Natural killer cell (primary cell): ENCODE measurements around the gene AIMP2. TPM values are rescaled to one million over a fixed set of nuclear protein-coding genes. Genes with fewer than 3 reads are reported as not detected.
A peak's percentile ranks its signal among the peaks of the same experiment; 100 is the strongest.

Experiments used
- ATAC-seq, 3 donors: fragments of 150-1000 bp in 2 of 3; fragments of 200-7000 bp in 1 of 3; cut with Tn5 transposase; 1 replicate in 1 of 3; 2 replicates in 2 of 3; pipeline ENCODE4 v1.10.0; 2021; ENCODE audit warnings: mild to moderate bottlenecking in 2 of 3, moderate library complexity in 2 of 3
- DNase-seq, 2 donors: peaks; one replicate each; pipeline versions ENCODE4 v3.0.0 to v3.0.0-alpha.2; 2013 to 2021; ENCODE audit warnings: mixed read lengths in 1 of 2
- H3K27ac ChIP-seq: one replicate; pipeline ENCODE4 v1.5.1; 2013; ENCODE audit warnings: mild to moderate bottlenecking, low read length
- H3K27me3 ChIP-seq: one replicate; pipeline ENCODE4 v1.6.1; 2013; ENCODE audit warnings: low read length; ENCODE audit not compliant: control insufficient read depth, insufficient read depth
- H3K36me3 ChIP-seq: one replicate; pipeline ENCODE4 v1.6.1; 2013; ENCODE audit warnings: low read length; ENCODE audit not compliant: control insufficient read depth, insufficient read depth
- H3K4me1 ChIP-seq: one replicate; pipeline ENCODE4 v1.6.1; 2013; ENCODE audit warnings: low read length; ENCODE audit not compliant: control insufficient read depth, insufficient read depth
- H3K4me3 ChIP-seq: one replicate; pipeline ENCODE4 v1.5.1; 2013; ENCODE audit warnings: low read length
- H3K9me3 ChIP-seq: one replicate; pipeline ENCODE4 v1.6.1; 2013; ENCODE audit warnings: low read length; ENCODE audit not compliant: control insufficient read depth, insufficient read depth
- H3K27ac Mint-ChIP-seq, 2 donors: one replicate each; pipeline ENCODE4 v1.8.0; 2022; ENCODE audit warnings: mild to moderate bottlenecking in 2 of 2, mixed read lengths in 2 of 2, moderate library complexity in 1 of 2
- H3K27me3 Mint-ChIP-seq, 2 donors: one replicate each; pipeline ENCODE4 v1.8.0; 2022; ENCODE audit warnings: low read depth in 2 of 2, mixed read lengths in 2 of 2
- H3K36me3 Mint-ChIP-seq: one replicate; pipeline ENCODE4 v1.8.0; 2022; ENCODE audit warnings: mixed read lengths
- H3K4me1 Mint-ChIP-seq, 2 donors: one replicate each; pipeline ENCODE4 v1.8.0; 2022; ENCODE audit warnings: mixed read lengths in 2 of 2
- H3K4me3 Mint-ChIP-seq: one replicate; pipeline ENCODE4 v1.8.0; 2022; ENCODE audit warnings: mild to moderate bottlenecking, moderate library complexity, mixed read lengths
- H3K9me3 Mint-ChIP-seq, 2 donors: one replicate each; pipeline ENCODE4 v1.8.0; 2022; ENCODE audit warnings: mixed read lengths in 2 of 2
- CTCF ChIP-seq: fragments of 200-600 bp; IDR thresholded peaks from one replicate; pipeline ENCODE4 v1.8.0; 2022; ENCODE audit warnings: antibody characterized with exemption
- WGBS: methylation state at CpG from one replicate; pipeline ENCODE4 v1.1.7; 2013; ENCODE audit warnings: missing lambda C conversion rate; ENCODE audit not compliant: insufficient coverage; 5-methylcytosine and 5-hydroxymethylcytosine counted together
- intact Hi-C: fragments of 100-400 bp; cut with micrococcal nuclease; formaldehyde crosslinking; loops from one replicate; pipeline ENCODE4 v1.14.2; 2022
- total RNA-seq, 4 donors: library from RNA; stranded (reverse); fragments of 120-200 nt in 1 of 4; gene quantifications; one replicate each; pipeline versions ENCODE4 v1.2.3 to v1.2.4, GENCODE V29; 2013 to 2022

Gene AIMP2
- total RNA-seq, 3 donors from 2014 or later (not counting 1 experiment from before 2014, with no cell fraction given) = 7.2 to 11.1 (median 8.1) TPM

- intact Hi-C loops = no loop called here
- Histone ChIP-seq H3K4me1 (peaks cover 14% of the 10 kb centered on the region), H3K36me3 (peaks cover 13% of the 10 kb centered on the region), H3K27me3 (no peaks in the 10 kb centered on the region), H3K9me3 (no peaks in the 10 kb centered on the region), H3K4me3 (no peak overlapping the region), H3K27ac (no peak overlapping the region)
- Mint-ChIP-seq H3K36me3 (no peaks in the 10 kb centered on the region), H3K9me3 (no peaks in the 10 kb centered on the region), H3K27me3 (no peaks in the 10 kb centered on the region), H3K4me1 (peaks cover 11 to 20% of the 10 kb centered on the region in 2 donors), H3K27ac (peak overlapping the region in 1 of 2 donors; percentile 38), H3K4me3 (peak overlapping the region; percentile 40)
- 95% methylated on average over 2 of the region's 2 CpGs for WGBS
- ATAC-seq = no peak
- TF ChIP-seq CTCF = no peak
- DNase-seq = no peak
Observed at GRCh38 chr7:6011541-6011940, 2.5 kb downstream of the AIMP2 start.

- Histone ChIP-seq H3K4me3 (no peak overlapping the region), H3K27ac (no peak overlapping the region), H3K4me1 (peaks cover 14% of the 10 kb centered on the region), H3K9me3 (no peaks in the 10 kb centered on the region), H3K27me3 (no peaks in the 10 kb centered on the region), H3K36me3 (peaks cover 20% of the 10 kb centered on the region)
- Mint-ChIP-seq H3K36me3 (no peaks in the 10 kb centered on the region), H3K4me3 (no peak overlapping the region), H3K27ac (no peak overlapping the region), H3K27me3 (no peaks in the 10 kb centered on the region), H3K4me1 (peaks cover 7 to 11% of the 10 kb centered on the region in 2 donors), H3K9me3 (no peaks in the 10 kb centered on the region)
- intact Hi-C loops = no loop called here
- 86% methylated on average over 14 of the region's 14 CpGs for WGBS
- no peak for TF ChIP-seq CTCF
- ATAC-seq = no peak
- no peak for DNase-seq
Observed at GRCh38 chr7:6012355-6013104, 3.5 kb downstream of the AIMP2 start.

GRCh38 chr7:6015917-6016652 lies 7.0 kb downstream of the AIMP2 start:
- Mint-ChIP-seq H3K27me3 (no peaks in the 10 kb centered on the region), H3K4me1 (no peaks in the 10 kb centered on the region), H3K4me3 (no peak overlapping the region), H3K36me3 (no peaks in the 10 kb centered on the region), H3K27ac (no peak overlapping the region), H3K9me3 (no peaks in the 10 kb centered on the region)
- no peak overlapping the region for H3K27ac ChIP-seq
- H3K36me3 ChIP-seq = peaks cover 37% of the 10 kb centered on the region
- ATAC-seq (no peak), DNase-seq (no peak)
- H3K4me1 ChIP-seq = no peaks in the 10 kb centered on the region
- 88% methylated on average over 8 of the region's 8 CpGs for WGBS
- no peak for TF ChIP-seq CTCF
- H3K4me3 ChIP-seq = no peak overlapping the region
- H3K27me3 ChIP-seq = no peaks in the 10 kb centered on the region
- no peaks in the 10 kb centered on the region for H3K9me3 ChIP-seq
- intact Hi-C loops = no loop called here
